K562 (cell line): ENCODE measurements around the gene RPP25. TPM values are rescaled to one million over a fixed set of nuclear protein-coding genes. Genes with fewer than 3 reads are reported as not detected.

Source experiments
- ATF1 ChIP-seq, 2 experiments: fragments of 450-650 bp in 1 of 2; IDR thresholded peaks; 2 replicates each; pipeline ENCODE4 v1.6.1; 2016; ENCODE audit warnings: missing compliant biosample characterization in 1 of 2, missing genetic modification characterization in 1 of 2
- CBFA2T3 ChIP-seq: fragments of 450-650 bp; IDR thresholded peaks from 2 replicates; pipeline ENCODE4 v1.6.1; 2017
- CTBP1 ChIP-seq: fragments of 450-650 bp; IDR thresholded peaks from 2 replicates; pipeline ENCODE4 v1.6.1; 2016; ENCODE audit warnings: borderline replicate concordance
- FOXK1 ChIP-seq: sonication (generic); formaldehyde crosslinking; IDR thresholded peaks from 2 replicates; pipeline ENCODE4 v1.8.0; 2022; ENCODE audit warnings: missing genetic modification reagents, mild to moderate bottlenecking, borderline replicate concordance
- NFXL1 ChIP-seq: fragments of 450-650 bp; formaldehyde crosslinking; IDR thresholded peaks from 2 replicates; pipeline ENCODE4 v1.4.0; 2021; ENCODE audit warnings: mild to moderate bottlenecking
- NR1H2 ChIP-seq: sonication (generic); formaldehyde crosslinking; IDR thresholded peaks from 2 replicates; pipeline ENCODE4 v1.4.0; 2020; ENCODE audit warnings: mild to moderate bottlenecking, missing genetic modification reagents
- NR4A1 ChIP-seq, 2 experiments: fragments of 250-450 bp in 1 of 2; fragments of 450-650 bp in 1 of 2; sonication (Bioruptor Pico) in 1 of 2; IDR thresholded peaks; 2 replicates each; pipeline versions ENCODE4 v1.4.0 to v1.6.1; 2016 to 2020; ENCODE audit warnings: mild to moderate bottlenecking in 2 of 2, missing compliant biosample characterization in 1 of 2, missing genetic modification characterization in 1 of 2, moderate library complexity in 1 of 2
- SMAD3 ChIP-seq: fragments of 450-650 bp; formaldehyde crosslinking; conservative IDR thresholded peaks from 2 replicates; pipeline ENCODE4 v1.4.0; 2020; ENCODE audit warnings: mild to moderate bottlenecking
- SREBF2 ChIP-seq: sonication (generic); formaldehyde crosslinking; IDR thresholded peaks from 2 replicates; pipeline ENCODE4 v1.4.0; 2020; ENCODE audit warnings: mild to moderate bottlenecking, missing genetic modification reagents
- SRSF1 ChIP-seq: fragments of 200-400 bp; formaldehyde crosslinking; IDR thresholded peaks from 2 replicates; pipeline ENCODE4 v1.6.1; 2017; ENCODE audit warnings: mild to moderate bottlenecking, low read depth, low read length, moderate library complexity
- THRAP3 ChIP-seq: fragments of 450-650 bp; IDR thresholded peaks from 2 replicates; pipeline ENCODE4 v1.6.1; 2016; ENCODE audit warnings: mild to moderate bottlenecking, inconsistent platforms, borderline replicate concordance
- ZFX ChIP-seq: sonication (generic); formaldehyde crosslinking; IDR thresholded peaks from 2 replicates; pipeline ENCODE4 v1.8.0; 2022; ENCODE audit warnings: mild to moderate bottlenecking, missing genetic modification reagents, moderate library complexity
- ZNF699 ChIP-seq: fragments of 250-450 bp; sonication (Bioruptor Pico); IDR thresholded peaks from 2 replicates; pipeline ENCODE4 v1.8.0; 2021; ENCODE audit warnings: mild to moderate bottlenecking, moderate library complexity; ENCODE audit not compliant: insufficient replicate concordance
- ZNF79 ChIP-seq: fragments of 250-450 bp; sonication (Bioruptor Pico); IDR thresholded peaks from 2 replicates; pipeline ENCODE4 v1.4.0; 2020; ENCODE audit warnings: low read depth, mild to moderate bottlenecking, moderate library complexity
- polyA plus RNA-seq, 8 experiments: library from polyadenylated mRNA; depleted of rRNA in 4 of 8; stranded (reverse) in 5 of 8; unstranded in 3 of 8; fragments of >200 nt; fragmentation: Nextera tagmentation in 2 of 8; fragmentation: Illumina TruSeq in 1 of 8; extraction: Ambion mirVana in 2 of 8; extraction: Trizol in 1 of 8; gene quantifications; 2 replicates each; pipeline versions ENCODE4 v1.2.1 to v1.2.3, GENCODE V29; 2011 to 2014; ENCODE audit warnings: inconsistent platforms in 1 of 8, missing spikeins in 1 of 8
- total RNA-seq, 7 experiments: library from RNA; depleted of rRNA in 6 of 7; stranded (reverse); fragments of >200 nt in 6 of 7; fragmentation: Illumina TruSeq in 2 of 7; extraction: Trizol in 2 of 7; gene quantifications; 2 replicates each; pipeline versions ENCODE4 v1.2.1 to v1.2.3, GENCODE V29; 2011 to 2021; ENCODE audit warnings: low replicate concordance in 1 of 7
- TF ChIP-seq, protein P1 (sequence below): fragments of 450-650 bp; formaldehyde crosslinking; IDR thresholded peaks from 2 replicates; pipeline ENCODE4 v1.4.0; 2022; ENCODE audit warnings: missing genetic modification characterization
- TF ChIP-seq, protein P2 (sequence below): fragments of 250-450 bp; sonication (Bioruptor Pico); IDR thresholded peaks from 2 replicates; pipeline ENCODE4 v1.8.0; 2021; ENCODE audit warnings: borderline replicate concordance, mild to moderate bottlenecking, moderate library complexity; ENCODE audit not compliant: poor library complexity, severe bottlenecking
- TF ChIP-seq, protein P3 (sequence below): fragments of 450-650 bp; IDR thresholded peaks from 2 replicates; pipeline ENCODE4 v1.7.1; 2018; ENCODE audit warnings: mild to moderate bottlenecking, low read depth; ENCODE audit not compliant: partially characterized antibody
- TF ChIP-seq, protein P4 (sequence below): sonication (generic); formaldehyde crosslinking; IDR thresholded peaks from 2 replicates; pipeline ENCODE4 v1.8.0; 2022; ENCODE audit warnings: mild to moderate bottlenecking, low read depth, missing genetic modification reagents
- TF ChIP-seq, protein P5 (sequence below): fragments of 250-450 bp; sonication (Bioruptor Pico); IDR thresholded peaks from 2 replicates; pipeline ENCODE4 v1.8.0; 2022; ENCODE audit warnings: inconsistent platforms

RPP25 gene
- total and polyA plus RNA-seq, 9 of the 15 experiments (the other 6 are each of a cell fraction or from before 2014, with no cell fraction given) = 1.1 to 12.3 (median 5.6) TPM

DNA sequence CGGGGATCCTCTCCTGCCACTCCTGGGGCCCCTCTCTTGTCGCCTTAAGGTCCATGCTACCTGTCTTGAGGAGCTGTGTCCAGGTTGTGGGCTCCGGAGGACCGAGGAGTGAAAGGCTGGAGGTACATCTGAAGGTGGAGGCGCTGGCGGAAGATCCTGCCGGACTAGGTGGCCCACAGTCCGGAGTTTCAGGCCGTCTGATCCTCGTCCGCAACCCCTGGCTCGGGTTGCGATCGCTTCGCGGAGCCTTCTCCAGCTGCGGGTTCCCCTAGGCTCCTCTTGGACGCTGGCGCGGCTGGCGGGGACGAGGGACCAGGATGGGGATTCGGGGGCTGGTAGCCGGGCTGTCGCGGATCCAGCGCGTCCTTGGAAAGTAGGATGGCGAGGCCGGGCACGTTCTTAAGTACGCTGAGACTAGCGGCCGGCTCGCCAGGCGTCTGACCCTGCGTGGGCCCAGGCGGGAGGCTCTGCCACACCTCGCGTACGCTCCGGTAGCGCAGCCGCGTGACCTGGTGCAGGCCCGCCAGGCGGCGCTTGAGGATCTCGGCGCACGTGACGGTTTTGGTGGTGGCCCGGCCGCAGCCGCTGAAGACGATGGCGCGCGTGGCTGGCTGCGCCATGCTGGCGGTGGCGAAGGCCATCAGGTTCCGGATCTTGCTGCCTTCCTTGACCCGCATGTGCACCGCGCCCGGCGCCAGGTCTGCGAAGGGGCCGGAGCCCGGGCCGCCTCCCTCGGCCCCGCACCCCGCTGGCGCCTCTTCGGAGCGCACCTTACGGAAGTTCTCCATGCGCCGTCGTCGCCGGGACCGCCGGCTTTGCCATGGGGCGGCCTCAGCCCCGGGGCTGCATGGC is 550 bp downstream of the RPP25 start (continued):
- TF ChIP-seq NR1H2 (peak; percentile 99; the same call in 1 of the 2 replicates), SRSF1 (no peak), NR4A1 (CRISPR knock-in tag; IDR thresholded peaks at IDR 0.05) (no peak), NR4A1 (tag; IDR thresholded peaks at IDR 0.05) (peak; percentile 77), CBFA2T3 (peak; percentile 40; the same call in 1 of the 2 replicates), FOXK1 (CRISPR knock-in tag) (peak; percentile 100), ATF1 (CRISPR knock-in tag; IDR thresholded peaks at IDR 0.05) (peak; percentile 53; the same call in 1 of the 2 replicates), ATF1 (tag; IDR thresholded peaks at IDR 0.05) (peak; percentile 78), ZNF699 (CRISPR knock-in tag) (no peak), CTBP1 (peak; percentile 92), ZFX (peak; percentile 99), THRAP3 (no peak), SREBF2 (no peak), ZNF79 (CRISPR knock-in tag) (no peak), SMAD3 (CRISPR knock-in tag) (no peak), NFXL1 (CRISPR knock-in tag) (no peak)
- TF ChIP-seq, protein P1, sequence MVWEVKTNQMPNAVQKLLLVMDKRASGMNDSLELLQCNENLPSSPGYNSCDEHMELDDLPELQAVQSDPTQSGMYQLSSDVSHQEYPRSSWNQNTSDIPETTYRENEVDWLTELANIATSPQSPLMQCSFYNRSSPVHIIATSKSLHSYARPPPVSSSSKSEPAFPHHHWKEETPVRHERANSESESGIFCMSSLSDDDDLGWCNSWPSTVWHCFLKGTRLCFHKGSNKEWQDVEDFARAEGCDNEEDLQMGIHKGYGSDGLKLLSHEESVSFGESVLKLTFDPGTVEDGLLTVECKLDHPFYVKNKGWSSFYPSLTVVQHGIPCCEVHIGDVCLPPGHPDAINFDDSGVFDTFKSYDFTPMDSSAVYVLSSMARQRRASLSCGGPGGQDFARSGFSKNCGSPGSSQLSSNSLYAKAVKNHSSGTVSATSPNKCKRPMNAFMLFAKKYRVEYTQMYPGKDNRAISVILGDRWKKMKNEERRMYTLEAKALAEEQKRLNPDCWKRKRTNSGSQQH = no peak
- TF ChIP-seq, protein P2, sequence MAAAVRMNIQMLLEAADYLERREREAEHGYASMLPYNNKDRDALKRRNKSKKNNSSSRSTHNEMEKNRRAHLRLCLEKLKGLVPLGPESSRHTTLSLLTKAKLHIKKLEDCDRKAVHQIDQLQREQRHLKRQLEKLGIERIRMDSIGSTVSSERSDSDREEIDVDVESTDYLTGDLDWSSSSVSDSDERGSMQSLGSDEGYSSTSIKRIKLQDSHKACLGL (CRISPR knock-in tag) = peak; percentile 45
- TF ChIP-seq, protein P3, sequence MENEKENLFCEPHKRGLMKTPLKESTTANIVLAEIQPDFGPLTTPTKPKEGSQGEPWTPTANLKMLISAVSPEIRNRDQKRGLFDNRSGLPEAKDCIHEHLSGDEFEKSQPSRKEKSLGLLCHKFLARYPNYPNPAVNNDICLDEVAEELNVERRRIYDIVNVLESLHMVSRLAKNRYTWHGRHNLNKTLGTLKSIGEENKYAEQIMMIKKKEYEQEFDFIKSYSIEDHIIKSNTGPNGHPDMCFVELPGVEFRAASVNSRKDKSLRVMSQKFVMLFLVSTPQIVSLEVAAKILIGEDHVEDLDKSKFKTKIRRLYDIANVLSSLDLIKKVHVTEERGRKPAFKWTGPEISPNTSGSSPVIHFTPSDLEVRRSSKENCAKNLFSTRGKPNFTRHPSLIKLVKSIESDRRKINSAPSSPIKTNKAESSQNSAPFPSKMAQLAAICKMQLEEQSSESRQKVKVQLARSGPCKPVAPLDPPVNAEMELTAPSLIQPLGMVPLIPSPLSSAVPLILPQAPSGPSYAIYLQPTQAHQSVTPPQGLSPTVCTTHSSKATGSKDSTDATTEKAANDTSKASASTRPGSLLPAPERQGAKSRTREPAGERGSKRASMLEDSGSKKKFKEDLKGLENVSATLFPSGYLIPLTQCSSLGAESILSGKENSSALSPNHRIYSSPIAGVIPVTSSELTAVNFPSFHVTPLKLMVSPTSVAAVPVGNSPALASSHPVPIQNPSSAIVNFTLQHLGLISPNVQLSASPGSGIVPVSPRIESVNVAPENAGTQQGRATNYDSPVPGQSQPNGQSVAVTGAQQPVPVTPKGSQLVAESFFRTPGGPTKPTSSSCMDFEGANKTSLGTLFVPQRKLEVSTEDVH = no peak
- TF ChIP-seq, protein P4, sequence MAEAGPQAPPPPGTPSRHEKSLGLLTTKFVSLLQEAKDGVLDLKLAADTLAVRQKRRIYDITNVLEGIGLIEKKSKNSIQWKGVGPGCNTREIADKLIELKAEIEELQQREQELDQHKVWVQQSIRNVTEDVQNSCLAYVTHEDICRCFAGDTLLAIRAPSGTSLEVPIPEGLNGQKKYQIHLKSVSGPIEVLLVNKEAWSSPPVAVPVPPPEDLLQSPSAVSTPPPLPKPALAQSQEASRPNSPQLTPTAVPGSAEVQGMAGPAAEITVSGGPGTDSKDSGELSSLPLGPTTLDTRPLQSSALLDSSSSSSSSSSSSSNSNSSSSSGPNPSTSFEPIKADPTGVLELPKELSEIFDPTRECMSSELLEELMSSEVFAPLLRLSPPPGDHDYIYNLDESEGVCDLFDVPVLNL (CRISPR knock-in tag) = peak; percentile 91
- TF ChIP-seq, protein P5, sequence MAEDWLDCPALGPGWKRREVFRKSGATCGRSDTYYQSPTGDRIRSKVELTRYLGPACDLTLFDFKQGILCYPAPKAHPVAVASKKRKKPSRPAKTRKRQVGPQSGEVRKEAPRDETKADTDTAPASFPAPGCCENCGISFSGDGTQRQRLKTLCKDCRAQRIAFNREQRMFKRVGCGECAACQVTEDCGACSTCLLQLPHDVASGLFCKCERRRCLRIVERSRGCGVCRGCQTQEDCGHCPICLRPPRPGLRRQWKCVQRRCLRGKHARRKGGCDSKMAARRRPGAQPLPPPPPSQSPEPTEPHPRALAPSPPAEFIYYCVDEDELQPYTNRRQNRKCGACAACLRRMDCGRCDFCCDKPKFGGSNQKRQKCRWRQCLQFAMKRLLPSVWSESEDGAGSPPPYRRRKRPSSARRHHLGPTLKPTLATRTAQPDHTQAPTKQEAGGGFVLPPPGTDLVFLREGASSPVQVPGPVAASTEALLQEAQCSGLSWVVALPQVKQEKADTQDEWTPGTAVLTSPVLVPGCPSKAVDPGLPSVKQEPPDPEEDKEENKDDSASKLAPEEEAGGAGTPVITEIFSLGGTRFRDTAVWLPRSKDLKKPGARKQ = no peak
